Activated T-cell treated with anti-CD3 and anti-CD28 coated beads, Interleukin-2, amount 50 U/mL, for 72 hours (primary cell): Measurements from ENCODE around the gene FOLR3. TPM values are rescaled to one million over a fixed set of nuclear protein-coding genes. Genes with fewer than 3 reads are reported as not detected.
"Not testable (repeated sequence)": the region's sequence is repeated elsewhere in the genome, so short reads cannot be mapped to it uniquely, and the experiment has no call there.

Experiments
- ATAC-seq, 2 donors: fragments of 150-1000 bp; cut with Tn5 transposase; replicated peaks in 1 of 2; 2 replicates each; pipeline ENCODE4 v1.10.0; 2021; ENCODE audit warnings: moderate library complexity in 2 of 2, mild to moderate bottlenecking in 1 of 2
- DNase-seq, 2 donors: peaks; one replicate each; pipeline ENCODE4 v3.0.0; 2021 to 2022; ENCODE audit warnings: mixed read lengths in 1 of 2
- H3K27ac Mint-ChIP-seq: one replicate; pipeline ENCODE4 v1.8.0; 2022; ENCODE audit warnings: mild to moderate bottlenecking, moderate library complexity, mixed read lengths
- H3K27me3 Mint-ChIP-seq: one replicate; pipeline ENCODE4 v1.8.0; 2022; ENCODE audit warnings: low read depth, mixed read lengths
- H3K36me3 Mint-ChIP-seq, 2 donors: one replicate each; pipeline ENCODE4 v1.8.0; 2022; ENCODE audit warnings: mixed read lengths in 2 of 2, mild to moderate bottlenecking in 1 of 2; ENCODE audit not compliant: insufficient read depth in 2 of 2
- H3K4me1 Mint-ChIP-seq: one replicate; pipeline ENCODE4 v1.8.0; 2022; ENCODE audit warnings: low read depth, mixed read lengths
- H3K4me3 Mint-ChIP-seq, 2 donors: one replicate each; pipeline ENCODE4 v1.8.0; 2022; ENCODE audit warnings: mild to moderate bottlenecking in 2 of 2, mixed read lengths in 2 of 2, moderate library complexity in 2 of 2
- H3K9me3 Mint-ChIP-seq, 2 donors: one replicate each; pipeline ENCODE4 v1.8.0; 2022; ENCODE audit warnings: mixed read lengths in 2 of 2
- total RNA-seq, 2 donors: library from RNA; stranded (reverse); gene quantifications; one replicate each; pipeline ENCODE4 v1.2.3, GENCODE V29; 2022

FOLR3 gene
- not detected for total RNA-seq

GRCh38 chr11:72135473-72135872 is at the start of gene FOLR3:
TSS of gene FOLR3 (plus strand) at chr11:72135725. CDS start at chr11:72135953, 228 bp downstream.
- peaks cover 21% of the 10 kb centered on the region for H3K27me3 Mint-ChIP-seq
- H3K4me3 Mint-ChIP-seq, H3K4me1 Mint-ChIP-seq, H3K9me3 Mint-ChIP-seq, DNase-seq, H3K27ac Mint-ChIP-seq, H3K36me3 Mint-ChIP-seq, ATAC-seq: not testable (repeated sequence)

DNA sequence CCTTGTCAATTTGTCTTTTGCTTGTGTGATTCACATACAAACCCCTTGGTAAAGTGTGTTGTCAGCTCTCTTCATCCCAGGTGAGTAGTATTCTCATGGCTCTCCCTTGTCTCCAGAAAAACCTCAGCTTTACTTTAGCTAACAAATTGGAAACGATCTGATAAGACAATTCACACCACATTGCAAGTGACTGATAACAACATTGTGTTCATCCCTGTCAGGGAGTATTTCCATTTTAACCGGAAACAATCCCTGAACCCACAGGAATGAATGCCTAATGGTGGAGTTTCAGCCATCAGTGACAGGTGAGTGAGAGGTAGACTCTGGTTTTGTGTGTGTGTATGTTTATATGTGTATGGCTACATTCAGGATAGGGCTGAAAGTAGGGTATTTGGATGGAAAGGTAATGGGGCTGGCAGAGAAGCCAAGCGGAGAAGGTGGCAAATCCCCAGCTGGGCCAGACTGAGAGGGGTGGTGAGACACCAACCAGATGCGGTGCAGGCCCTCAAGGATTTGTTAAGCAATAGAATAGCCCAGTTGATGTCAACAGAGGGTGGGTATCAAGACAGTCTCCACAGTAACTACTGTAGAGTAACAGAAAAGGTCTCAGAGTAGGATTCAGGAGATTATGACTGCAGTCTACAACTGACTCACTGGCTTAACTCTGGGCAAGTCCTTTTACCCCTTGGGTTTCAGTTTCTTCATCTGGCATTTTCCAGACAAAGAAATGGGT is 47.3 kb upstream of the FOLR3 start:
- Mint-ChIP-seq H3K4me3 (no peak overlapping the region), H3K27me3 (no peaks in the 10 kb centered on the region), H3K27ac (peak overlapping the region; percentile 43), H3K9me3 (no peaks in the 10 kb centered on the region), H3K4me1 (peaks cover 13% of the 10 kb centered on the region), H3K36me3 (peaks cover 0 to 3% of the 10 kb centered on the region in 2 donors)
- peak; percentile 42 to 75 for ATAC-seq
- no peak for DNase-seq

- Mint-ChIP-seq H3K4me1 (peaks cover 6% of the 10 kb centered on the region), H3K36me3 (no peaks in the 10 kb centered on the region), H3K4me3 (no peak overlapping the region), H3K27ac (no peak overlapping the region), H3K27me3 (no peaks in the 10 kb centered on the region), H3K9me3 (no peaks in the 10 kb centered on the region)
- DNase-seq (peak; percentile 58 to 70), ATAC-seq (peak; percentile 78 to 86)
Measured at GRCh38 chr11:72091292-72091691, 44.2 kb upstream of the FOLR3 start.

GRCh38 chr11:72098741-72099140 is 36.8 kb upstream of the FOLR3 start:
- Mint-ChIP-seq H3K9me3 (no peaks in the 10 kb centered on the region), H3K36me3 (peaks cover 4 to 8% of the 10 kb centered on the region in 2 donors), H3K4me3 (no peak overlapping the region), H3K27ac (peak overlapping the region; percentile 45), H3K4me1 (peaks cover 32% of the 10 kb centered on the region), H3K27me3 (no peaks in the 10 kb centered on the region)
- ATAC-seq: no peak
- no peak for DNase-seq

GRCh38 chr11:72100009-72100408 is 35.5 kb upstream of the FOLR3 start:
- Mint-ChIP-seq H3K27me3 (no peaks in the 10 kb centered on the region), H3K9me3 (peaks cover 0 to 3% of the 10 kb centered on the region in 2 donors), H3K4me3 (no peak overlapping the region), H3K4me1 (peaks cover 39% of the 10 kb centered on the region), H3K27ac (no peak overlapping the region), H3K36me3 (peaks cover 4 to 8% of the 10 kb centered on the region in 2 donors)
- ATAC-seq: no peak
- no peak for DNase-seq

DNA sequence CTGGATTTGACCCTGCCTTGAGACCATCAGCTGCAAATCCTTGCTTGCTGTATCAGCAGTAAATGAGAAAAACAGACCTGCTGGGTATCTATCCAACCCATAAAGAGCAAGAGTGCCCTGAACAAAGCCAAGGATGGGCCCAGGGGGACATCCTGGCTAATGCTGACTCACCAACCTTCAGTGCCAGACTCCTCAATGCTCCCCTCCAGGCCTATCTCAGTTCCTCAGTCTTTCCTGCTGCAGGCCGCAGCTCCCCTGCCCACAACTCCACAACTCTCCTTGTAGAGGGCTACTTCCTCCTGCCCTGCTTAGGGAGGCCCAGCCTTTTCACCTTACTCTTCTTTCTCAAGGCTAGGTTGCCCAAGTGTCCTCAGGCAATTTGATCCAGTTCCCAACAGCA is 35.1 kb upstream of the FOLR3 start:
- Mint-ChIP-seq H3K9me3 (peaks cover 0 to 3% of the 10 kb centered on the region in 2 donors), H3K36me3 (peaks cover 4 to 8% of the 10 kb centered on the region in 2 donors), H3K4me3 (peak overlapping the region in 1 of 2 donors; percentile 93), H3K4me1 (peaks cover 39% of the 10 kb centered on the region), H3K27ac (peak overlapping the region; percentile 97), H3K27me3 (no peaks in the 10 kb centered on the region)
- no peak for DNase-seq
- ATAC-seq: no peak

DNA sequence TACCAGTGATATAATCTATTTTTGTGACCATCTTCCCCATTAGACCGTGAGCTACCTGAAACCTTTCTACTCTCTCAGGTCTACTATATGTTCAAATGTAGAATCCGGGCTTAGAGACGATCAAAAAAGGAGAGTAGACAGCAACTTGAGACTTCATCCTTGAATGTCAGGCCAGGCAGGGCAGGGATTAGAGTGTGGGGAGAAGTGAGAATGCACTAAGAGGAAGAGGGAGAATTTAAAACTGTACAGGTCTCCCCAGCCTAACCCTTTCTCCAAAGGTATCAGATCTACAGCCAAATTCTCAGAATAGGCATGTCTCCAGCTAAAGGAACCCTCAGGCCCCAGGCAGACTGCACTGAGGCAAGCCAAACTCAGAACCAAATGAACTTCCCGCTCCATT is 33.4 kb upstream of the FOLR3 start:
- DNase-seq: no peak
- H3K27me3 Mint-ChIP-seq: no peaks in the 10 kb centered on the region
- peaks cover 0 to 3% of the 10 kb centered on the region in 2 donors for H3K9me3 Mint-ChIP-seq
- peak overlapping the region; percentile 93 to 96 for H3K4me3 Mint-ChIP-seq
- no peak for ATAC-seq
- H3K4me1 Mint-ChIP-seq: peaks cover 39% of the 10 kb centered on the region
- peaks cover 4 to 8% of the 10 kb centered on the region in 2 donors for H3K36me3 Mint-ChIP-seq
- peak overlapping the region; percentile 97 for H3K27ac Mint-ChIP-seq

DNA sequence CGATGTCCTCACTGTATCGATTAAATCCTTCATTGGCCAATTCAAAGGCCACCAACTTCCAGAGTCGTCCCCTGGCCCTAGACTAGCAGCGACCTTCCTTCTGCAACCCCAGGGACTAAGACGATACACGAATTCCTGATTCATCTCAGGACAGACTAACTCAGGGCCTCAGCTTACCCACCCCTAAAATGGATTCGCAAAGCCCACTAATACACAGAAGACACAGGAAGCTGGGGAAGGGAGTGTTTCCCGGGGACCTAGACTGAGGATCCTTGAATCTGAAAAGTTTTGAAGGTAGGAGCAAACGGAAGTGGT is 32.9 kb upstream of the FOLR3 start:
- peaks cover 4 to 10% of the 10 kb centered on the region in 2 donors for H3K36me3 Mint-ChIP-seq
- peak in 1 of 2 donors; percentile 3 for ATAC-seq
- H3K4me1 Mint-ChIP-seq: peaks cover 39% of the 10 kb centered on the region
- H3K9me3 Mint-ChIP-seq: peaks cover 0 to 3% of the 10 kb centered on the region in 2 donors
- no peak for DNase-seq
- H3K27me3 Mint-ChIP-seq: no peaks in the 10 kb centered on the region
- H3K4me3 Mint-ChIP-seq: peak overlapping the region; percentile 93 to 96
- peak overlapping the region; percentile 97 for H3K27ac Mint-ChIP-seq

- ATAC-seq: peak; percentile 97 to 99
- H3K27ac Mint-ChIP-seq: peak within 1 kb of the TSS; percentile 97
- peaks cover 0 to 3% of the 10 kb centered on the region in 2 donors for H3K9me3 Mint-ChIP-seq
- H3K27me3 Mint-ChIP-seq: no peaks in the 10 kb centered on the region
- peak; percentile 98 to 99 for DNase-seq
- peaks cover 2 to 6% of the 10 kb centered on the region in 2 donors for H3K36me3 Mint-ChIP-seq
- peak within 1 kb of the TSS; percentile 93 to 96 for H3K4me3 Mint-ChIP-seq
- H3K4me1 Mint-ChIP-seq: peaks cover 39% of the 10 kb centered on the region
Measured at GRCh38 chr11:72102946-72103753, 32.4 kb upstream of the FOLR3 start, which contains the start of gene LAMTOR1. TSS of gene LAMTOR1 (minus strand) at chr11:72103297. CDS start at chr11:72103224, 73 bp downstream.

DNA sequence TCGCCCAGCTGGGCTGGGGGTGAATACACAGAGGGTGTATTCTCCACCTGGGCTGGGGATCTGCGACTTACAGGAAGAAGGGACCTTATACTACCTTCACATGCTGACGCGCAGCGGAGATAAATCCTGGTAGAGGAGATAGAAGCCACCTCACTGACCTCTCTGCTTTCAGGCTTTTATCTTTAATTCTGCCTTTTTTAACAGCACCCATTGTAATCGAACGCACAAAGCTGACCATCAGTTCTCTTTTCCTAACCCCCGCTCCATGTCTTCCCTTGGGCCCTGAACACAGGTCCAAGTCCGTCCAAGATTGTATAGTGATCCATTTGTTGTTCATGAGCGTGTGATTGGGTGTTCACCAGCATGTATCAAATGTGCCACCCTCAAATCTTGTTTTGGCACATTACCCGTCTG is 31.8 kb upstream of the FOLR3 start:
- DNase-seq (no peak), ATAC-seq (no peak)
- peaks cover 0 to 3% of the 10 kb centered on the region in 2 donors for H3K9me3 Mint-ChIP-seq
- no peaks in the 10 kb centered on the region for H3K27me3 Mint-ChIP-seq
- H3K36me3 Mint-ChIP-seq: peaks cover 2 to 4% of the 10 kb centered on the region in 2 donors
- H3K27ac Mint-ChIP-seq: peak overlapping the region; percentile 97
- peaks cover 39% of the 10 kb centered on the region for H3K4me1 Mint-ChIP-seq
- H3K4me3 Mint-ChIP-seq: peak overlapping the region; percentile 93 to 96

DNA sequence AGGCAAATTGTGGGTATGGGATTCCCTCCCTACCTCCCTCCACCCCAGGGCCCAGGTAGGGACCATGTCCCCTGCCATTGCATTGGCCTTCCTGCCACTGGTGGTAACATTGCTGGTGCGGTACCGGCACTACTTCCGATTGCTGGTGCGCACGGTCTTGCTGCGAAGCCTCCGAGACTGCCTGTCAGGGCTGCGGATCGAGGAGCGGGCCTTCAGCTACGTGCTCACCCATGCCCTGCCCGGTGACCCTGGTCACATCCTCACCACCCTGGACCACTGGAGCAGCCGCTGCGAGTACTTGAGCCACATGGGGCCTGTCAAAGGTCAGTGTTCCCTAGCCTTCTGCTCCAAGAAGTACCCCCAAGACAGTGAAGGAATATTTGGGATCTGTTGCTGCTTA is 29.6 kb upstream of the FOLR3 start, which contains the start of gene TOMT:
TSS of gene TOMT (plus strand) at position 37 of the 400 bp plus-strand sequence. CDS start at position 65, 28 bp downstream.
- Mint-ChIP-seq H3K9me3 (peaks cover 0 to 3% of the 10 kb centered on the region in 2 donors), H3K36me3 (peaks cover 5% of the 10 kb centered on the region in 2 donors), H3K27ac (no peak within 1 kb of the TSS), H3K27me3 (no peaks in the 10 kb centered on the region), H3K4me1 (peaks cover 29% of the 10 kb centered on the region), H3K4me3 (no peak within 1 kb of the TSS)
- DNase-seq: no peak
- ATAC-seq: no peak

- H3K36me3 Mint-ChIP-seq: peaks cover 3 to 5% of the 10 kb centered on the region in 2 donors
- DNase-seq (no peak), ATAC-seq (no peak)
- no peaks in the 10 kb centered on the region for H3K27me3 Mint-ChIP-seq
- H3K4me1 Mint-ChIP-seq: peaks cover 9% of the 10 kb centered on the region
- peaks cover 0 to 2% of the 10 kb centered on the region in 2 donors for H3K9me3 Mint-ChIP-seq
- peak overlapping the region; percentile 85 to 86 for H3K4me3 Mint-ChIP-seq
- H3K27ac Mint-ChIP-seq: peak overlapping the region; percentile 95
Measured at GRCh38 chr11:72111300-72112142, 24.0 kb upstream of the FOLR3 start.
